Measurements from ENCODE around the gene SSX1. TPM values are rescaled to one million over a fixed set of nuclear protein-coding genes. Genes with fewer than 3 reads are reported as not detected.

SSX1 gene
- total RNA-seq, 1 donor from 2014 or later: not detected

Other genes starting within 250 kb of the SSX1 start
- not detected in 2 replicates for gene SPACA5, start 248.4 kb upstream of the SSX1 start, total RNA-seq
- gene ZNF630, start 183.8 kb upstream of the SSX1 start, total RNA-seq: 2.7 and 3.0 TPM in 2 replicates
- gene SPACA5B, start 124.8 kb upstream of the SSX1 start, total RNA-seq: not detected in 2 replicates
- gene SSX5, start 58.6 kb upstream of the SSX1 start, total RNA-seq: not detected in 2 replicates
- gene SSX3, start 101.3 kb downstream of the SSX1 start, total RNA-seq: not detected in 2 replicates
- gene SSX4, start 128.1 kb downstream of the SSX1 start, total RNA-seq: not detected in 2 replicates
- not detected in 2 replicates for gene SSX4B, start 156.6 kb downstream of the SSX1 start, total RNA-seq
- 0.33 and 0.74 TPM in 2 replicates for gene SLC38A5, start 214.9 kb downstream of the SSX1 start, total RNA-seq
- gene FTSJ1, start 220.8 kb downstream of the SSX1 start, total RNA-seq: 40.5 and 41.8 TPM in 2 replicates